ENCODE data around the gene PRKAG2.
A peak's percentile ranks its signal among the peaks of the same experiment; 100 is the strongest.
"Not testable (repeated sequence)": the region's sequence is repeated elsewhere in the genome, so short reads cannot be mapped to it uniquely, and the experiment has no call there.

The PRKAG2 gene

GRCh38 chr7:151759591-151760042 lies 117.3 kb downstream of the PRKAG2 start:
- DNase-seq = peak; percentile 46

- DNase-seq = no peak
Measured at GRCh38 chr7:151758622-151759540, 118.0 kb downstream of the PRKAG2 start.

- no peak for DNase-seq
Measured at GRCh38 chr7:151757274-151757673, 119.6 kb downstream of the PRKAG2 start.

- no peak for DNase-seq
Measured at GRCh38 chr7:151756866-151757265, 120.0 kb downstream of the PRKAG2 start.

GRCh38 chr7:151756076-151756731 lies 120.7 kb downstream of the PRKAG2 start:
- peak; percentile 65 for DNase-seq

- DNase-seq = no peak
Measured at GRCh38 chr7:151755131-151755801, 121.6 kb downstream of the PRKAG2 start.

- DNase-seq = no peak
Measured at GRCh38 chr7:151754688-151755130, 122.2 kb downstream of the PRKAG2 start.

GRCh38 chr7:151754142-151754590 lies 122.7 kb downstream of the PRKAG2 start:
- DNase-seq = no peak

- no peak for DNase-seq
Measured at GRCh38 chr7:151752816-151753595, 123.9 kb downstream of the PRKAG2 start.

GRCh38 chr7:151752037-151752436 lies 124.9 kb downstream of the PRKAG2 start:
- DNase-seq = no peak

GRCh38 chr7:151748733-151749132 lies 128.2 kb downstream of the PRKAG2 start:
- no peak for DNase-seq

- DNase-seq = not testable (repeated sequence)
Measured at GRCh38 chr7:151748021-151748420, 128.9 kb downstream of the PRKAG2 start.

- no peak for DNase-seq
Measured at GRCh38 chr7:151745706-151746105, 131.2 kb downstream of the PRKAG2 start.

GRCh38 chr7:151744656-151745638 lies 132.0 kb downstream of the PRKAG2 start:
- peak; percentile 71 for DNase-seq

- no peak for DNase-seq
Measured at GRCh38 chr7:151744051-151744580, 132.8 kb downstream of the PRKAG2 start.

GRCh38 chr7:151743481-151743983 lies 133.4 kb downstream of the PRKAG2 start:
- DNase-seq = no peak

- DNase-seq = no peak
Measured at GRCh38 chr7:151742713-151743480, 134.0 kb downstream of the PRKAG2 start.

- no peak for DNase-seq
Measured at GRCh38 chr7:151741585-151741984, 135.3 kb downstream of the PRKAG2 start.

- no peak for DNase-seq
Measured at GRCh38 chr7:151740081-151740851, 136.6 kb downstream of the PRKAG2 start.
